Embryonic facial prominence (tissue), 1 donor: Measurements from ENCODE around the gene TMEM178B.

ENCODE experiments used
- DNase-seq: peaks from one replicate; pipeline ENCODE4 v3.0.0-alpha.2; 2016; ENCODE audit errors: extremely low spot score

The TMEM178B gene

DNA sequence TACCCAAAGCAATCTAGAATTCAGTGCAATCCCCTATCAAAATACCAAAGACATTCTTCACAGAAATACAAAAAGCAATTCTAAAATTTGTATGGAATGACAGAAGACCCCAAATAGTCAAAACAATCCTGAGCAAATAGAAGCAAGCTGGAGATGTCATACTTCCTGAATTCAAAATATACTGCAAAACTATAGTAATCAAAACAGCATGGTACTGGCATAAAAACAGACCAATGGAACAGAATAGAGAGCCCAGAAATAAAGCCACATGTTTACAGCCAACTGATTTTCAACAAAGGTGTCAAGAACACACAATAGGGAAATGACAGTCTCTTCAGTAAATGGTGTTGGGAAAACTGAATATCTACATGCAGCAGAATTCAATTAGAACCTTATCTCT lies 353.3 kb downstream of the TMEM178B start:
- DNase-seq, result no peak

DNA sequence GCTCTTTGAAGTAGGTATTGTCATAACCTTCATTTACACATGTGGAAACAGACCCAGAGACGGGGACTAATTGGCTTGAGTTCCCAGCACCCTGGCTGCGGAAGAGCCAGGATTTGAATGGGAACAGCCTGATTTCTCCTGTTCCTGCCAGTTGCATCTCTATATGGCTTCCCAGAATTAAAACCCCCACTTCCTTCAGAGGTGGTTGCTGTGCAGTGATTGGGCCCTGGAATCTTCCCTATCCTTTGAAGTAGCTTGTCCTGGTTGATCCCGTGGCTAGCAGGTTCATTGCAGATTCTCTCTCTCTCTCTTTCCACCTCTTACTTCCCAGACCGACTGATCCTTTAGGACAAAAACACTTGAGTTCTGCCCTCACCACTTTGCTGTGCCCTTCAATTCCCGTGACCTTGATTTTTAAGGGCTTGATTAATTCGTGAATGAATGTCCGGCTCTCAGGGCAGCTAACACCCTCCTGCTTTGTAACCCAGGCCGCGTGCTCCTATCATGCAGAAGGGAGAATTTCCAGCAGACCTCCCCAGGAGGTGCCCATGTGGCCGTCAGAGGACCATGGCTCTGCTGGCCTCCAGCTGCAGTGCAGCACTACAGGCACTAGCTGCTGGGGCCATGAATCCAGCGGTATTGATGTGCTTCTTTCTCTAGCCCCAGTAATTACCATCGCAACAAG lies 356.7 kb downstream of the TMEM178B start:
- DNase-seq, result no peak

DNA sequence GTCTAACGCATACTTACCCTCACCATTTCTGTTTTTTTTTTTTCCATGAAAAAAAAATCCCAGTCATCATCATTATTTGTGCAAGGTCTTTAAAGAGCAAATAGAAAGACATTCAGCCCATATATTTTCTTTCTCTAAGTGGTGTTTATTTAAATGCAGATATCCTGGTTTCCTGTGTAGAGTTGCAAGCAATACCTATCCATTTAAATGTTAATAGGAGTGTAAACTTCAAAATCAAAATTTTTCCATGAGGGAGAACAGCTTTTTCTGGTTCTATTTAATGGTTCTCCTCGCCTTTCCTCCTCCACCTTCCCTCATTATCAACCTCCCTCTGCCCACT lies 357.2 kb downstream of the TMEM178B start:
- no peak for DNase-seq

DNA sequence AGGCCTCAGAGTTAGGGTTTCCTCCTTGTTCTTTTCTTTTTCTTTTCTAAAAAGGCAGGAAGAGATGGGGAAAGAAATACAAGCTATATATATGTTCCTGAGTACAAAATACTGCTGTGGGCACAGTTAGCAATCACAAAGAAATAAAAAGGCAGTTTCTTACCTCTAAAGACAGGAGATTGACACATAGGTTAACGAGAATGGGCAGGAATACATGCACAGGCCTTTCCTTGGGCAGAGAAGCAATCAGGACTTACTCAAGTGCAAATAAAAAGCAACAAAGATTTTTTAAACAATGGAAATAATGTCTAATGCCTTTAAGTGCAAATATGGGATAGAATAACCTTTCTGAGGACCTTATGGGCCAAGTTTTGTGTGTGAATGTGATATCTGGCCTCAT lies 357.8 kb downstream of the TMEM178B start:
- no peak for DNase-seq

DNA sequence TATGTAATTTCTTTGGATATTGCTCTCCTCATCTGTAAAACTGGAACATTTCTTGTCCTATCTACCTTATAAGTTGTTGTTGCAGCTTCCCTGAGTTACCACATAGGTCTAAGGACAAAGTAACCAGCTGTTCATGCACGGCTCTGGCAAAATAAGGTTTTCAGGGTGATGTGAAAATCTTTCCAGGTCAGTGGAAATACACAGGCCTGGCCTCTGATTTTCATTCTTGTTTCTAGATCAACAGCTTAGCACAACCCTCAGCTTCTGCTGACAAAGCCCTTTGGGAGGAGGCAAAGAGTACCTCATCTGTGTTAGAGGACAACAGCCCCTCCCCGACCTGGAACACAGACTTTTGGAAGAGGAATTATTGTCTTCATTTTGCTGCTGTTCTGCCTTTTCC lies 359.8 kb downstream of the TMEM178B start:
- no peak for DNase-seq

DNA sequence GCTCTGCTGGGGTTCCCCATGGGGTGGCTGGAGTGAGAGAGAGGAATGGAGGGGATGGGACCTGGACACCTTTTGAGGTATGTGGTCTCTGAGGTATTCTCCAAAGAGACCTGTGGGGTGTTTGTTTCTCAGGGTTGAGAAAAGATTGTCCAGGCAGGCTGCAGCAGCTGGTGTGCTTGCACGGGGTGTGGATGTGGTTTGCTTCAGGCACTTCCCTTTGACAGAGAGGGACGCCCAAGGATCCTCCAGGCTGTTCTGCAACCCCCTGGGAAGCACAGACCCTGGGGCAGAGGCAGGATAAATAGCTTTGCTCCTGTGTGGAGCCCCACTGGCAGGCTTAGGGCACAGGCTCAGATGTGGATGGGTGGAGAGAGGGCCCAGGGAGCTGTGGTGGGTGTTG lies 362.3 kb downstream of the TMEM178B start:
- no peak for DNase-seq

DNA sequence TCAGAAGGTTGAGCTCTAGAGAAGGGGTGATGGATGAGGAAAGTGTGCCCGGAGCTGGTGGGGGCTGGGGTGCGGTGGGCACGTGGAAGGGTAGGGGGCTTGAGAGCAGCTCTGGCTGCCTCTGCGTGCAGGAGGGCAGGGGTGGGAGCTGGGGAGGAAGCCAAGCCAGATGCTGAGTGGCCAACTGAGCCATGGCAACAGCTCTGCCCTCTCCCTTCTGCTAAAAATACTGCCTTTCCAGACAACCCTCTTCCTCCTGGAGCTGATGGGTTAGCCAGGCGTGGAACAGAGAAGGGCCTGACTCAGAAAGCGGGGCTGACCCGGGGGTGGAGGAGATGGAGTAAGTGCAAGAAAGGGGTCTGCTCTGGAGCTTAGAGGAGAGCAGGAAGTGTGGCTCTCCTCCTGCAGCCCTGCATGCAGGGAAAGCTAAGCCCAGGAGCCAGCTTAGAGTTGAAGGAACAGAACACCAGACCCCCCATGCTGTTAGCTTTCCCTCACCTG lies 362.8 kb downstream of the TMEM178B start:
- no peak for DNase-seq

DNA sequence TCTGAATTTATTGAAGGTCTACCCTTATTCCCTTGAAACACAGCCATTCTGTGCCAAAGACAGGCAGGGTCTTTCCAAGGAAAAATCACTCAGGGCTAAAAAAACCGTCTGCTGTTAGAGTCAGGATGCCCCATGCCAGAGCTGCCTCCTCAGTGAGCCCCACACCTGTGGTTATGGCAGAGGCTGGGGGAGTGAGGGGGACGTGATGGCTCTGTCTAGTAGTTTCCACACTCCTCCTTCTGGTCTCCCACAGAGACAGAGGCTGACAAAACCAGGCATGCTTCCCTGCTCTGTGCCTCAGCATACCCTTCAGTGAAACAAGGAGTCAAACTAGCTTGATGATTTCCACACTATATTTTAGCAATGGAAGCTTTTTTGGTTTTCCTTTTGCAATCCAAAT lies 365.3 kb downstream of the TMEM178B start:
- no peak for DNase-seq

DNA sequence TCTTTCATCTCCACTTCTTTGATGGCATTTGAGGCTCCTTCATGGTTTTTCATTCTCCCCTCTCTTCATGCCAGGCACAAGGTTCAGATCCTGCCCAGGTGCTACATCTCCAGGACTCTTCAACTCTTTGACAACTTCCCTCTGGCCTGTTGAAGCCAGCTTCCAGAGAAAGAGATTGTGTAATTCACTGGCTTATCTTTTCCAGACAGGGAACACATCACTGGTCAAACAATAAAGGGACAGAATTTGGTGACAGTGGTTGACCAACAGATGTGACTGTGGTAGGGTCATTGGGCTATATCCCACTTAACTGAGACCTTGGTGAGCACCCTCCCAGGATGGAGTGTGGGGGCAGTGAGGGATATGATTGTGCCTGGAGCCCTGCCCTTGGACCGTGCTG lies 365.9 kb downstream of the TMEM178B start:
- no peak for DNase-seq

DNA sequence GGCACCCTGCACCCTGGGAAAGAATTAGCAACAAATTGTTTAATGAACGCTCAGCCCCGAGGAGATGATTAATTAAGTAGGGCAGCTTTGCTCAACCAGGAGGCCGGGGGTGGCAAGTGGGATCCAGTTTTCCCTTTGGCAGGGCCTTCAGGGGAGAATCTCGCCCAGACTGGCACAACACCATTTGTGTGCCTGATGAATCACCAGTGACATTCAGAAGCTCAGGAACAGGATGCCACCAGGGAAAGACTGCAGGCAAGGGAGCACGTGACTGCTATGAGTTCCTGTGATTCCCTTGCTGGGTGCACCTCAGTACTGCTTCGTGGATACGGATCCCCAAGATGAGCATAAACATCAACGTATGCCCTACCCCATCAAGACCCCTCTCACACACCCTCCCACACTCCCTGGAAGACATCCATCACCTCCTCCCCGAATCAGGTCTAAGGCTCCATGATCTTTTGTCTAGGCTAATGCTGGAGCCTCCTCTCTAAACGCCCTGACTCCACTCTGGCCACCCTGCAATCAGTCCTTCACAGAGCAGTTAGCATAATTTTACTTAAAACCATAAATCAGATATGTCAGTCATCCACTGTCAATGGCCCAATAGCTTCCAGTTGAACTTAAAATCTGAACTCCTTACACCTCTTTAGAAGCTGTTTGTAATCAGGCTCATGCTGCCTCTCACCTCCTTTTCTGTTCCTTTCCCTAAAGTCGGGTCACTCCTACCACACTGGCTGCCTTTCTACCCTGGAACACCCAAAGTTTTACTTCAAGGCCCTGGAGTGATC lies 368.2 kb downstream of the TMEM178B start:
- DNase-seq, result no peak

DNA sequence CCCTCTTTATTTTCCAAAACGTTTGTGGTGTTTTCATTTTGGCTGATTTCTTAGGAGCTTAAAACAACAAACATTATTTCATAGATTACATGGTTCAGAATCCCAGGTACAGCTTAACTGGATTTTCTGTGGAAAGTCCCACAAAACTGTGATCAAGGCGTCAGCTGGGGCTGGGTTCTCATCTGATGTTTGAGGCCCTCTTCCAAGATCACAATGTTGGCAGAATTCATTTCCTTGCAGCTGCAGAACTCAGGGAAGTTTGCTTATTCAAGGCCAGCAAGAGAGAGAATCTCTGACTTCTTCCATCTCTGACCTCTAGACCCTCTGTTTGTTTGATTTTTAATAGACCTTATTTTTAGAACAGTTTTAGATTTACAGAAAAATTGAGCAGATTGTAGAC lies 368.9 kb downstream of the TMEM178B start:
- DNase-seq, result no peak

DNA sequence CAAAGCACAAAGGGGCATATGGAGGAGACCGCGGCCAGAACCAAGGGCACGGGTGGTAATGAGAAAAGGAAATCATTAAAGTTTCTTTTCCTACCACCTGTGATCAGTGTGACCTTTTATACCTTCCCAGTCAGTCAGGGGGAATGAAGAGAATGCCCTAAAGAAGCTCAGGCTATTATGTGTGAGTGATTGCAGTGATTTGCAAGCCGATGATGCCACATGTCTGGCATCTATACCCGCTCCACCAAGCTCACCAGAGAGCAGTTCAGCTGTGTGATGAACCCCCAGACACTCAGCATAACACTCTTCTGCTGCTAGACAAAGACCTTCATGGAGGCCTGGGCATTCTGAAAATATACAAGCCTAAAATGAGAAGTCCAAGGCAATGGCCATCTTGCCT lies 371.1 kb downstream of the TMEM178B start:
- no peak for DNase-seq

DNA sequence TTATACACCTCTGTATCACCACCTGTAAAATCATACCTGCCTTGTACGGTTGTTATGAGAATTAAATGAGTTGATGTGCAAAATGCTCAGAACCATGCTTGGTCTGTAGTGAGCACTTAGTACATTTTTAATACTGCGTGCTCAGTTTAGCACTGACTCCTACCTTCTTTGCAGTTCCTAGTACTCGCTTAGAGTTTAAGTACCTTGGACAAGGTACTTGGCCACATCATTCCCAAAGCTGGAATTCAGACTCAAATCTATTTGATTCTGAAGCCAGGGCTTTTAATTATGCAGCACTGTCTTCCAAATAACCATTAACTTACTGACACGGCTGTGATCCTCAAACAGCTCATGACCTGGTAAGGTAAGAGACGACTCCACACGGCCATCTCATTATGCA lies 377.4 kb downstream of the TMEM178B start:
- no peak for DNase-seq

DNA sequence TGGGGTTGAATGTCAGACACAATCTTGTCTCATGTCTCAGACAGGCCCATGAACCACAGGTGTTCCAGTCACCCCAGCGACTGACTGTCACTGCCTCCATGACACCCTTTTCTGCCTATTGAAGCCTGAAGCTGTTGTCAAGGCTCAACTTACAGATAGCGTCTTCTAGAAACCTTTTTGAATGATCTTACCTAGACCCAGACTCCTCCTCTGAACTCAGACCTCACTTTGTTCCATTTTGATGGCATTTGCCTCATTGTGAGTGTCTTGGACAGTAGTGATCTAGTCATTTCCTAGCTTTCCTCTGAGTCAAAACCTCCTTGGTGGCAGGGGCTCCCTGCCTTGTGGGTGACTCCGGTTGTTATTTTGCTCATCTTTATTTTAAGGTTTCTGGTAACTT lies 379.0 kb downstream of the TMEM178B start:
- DNase-seq, result no peak

DNA sequence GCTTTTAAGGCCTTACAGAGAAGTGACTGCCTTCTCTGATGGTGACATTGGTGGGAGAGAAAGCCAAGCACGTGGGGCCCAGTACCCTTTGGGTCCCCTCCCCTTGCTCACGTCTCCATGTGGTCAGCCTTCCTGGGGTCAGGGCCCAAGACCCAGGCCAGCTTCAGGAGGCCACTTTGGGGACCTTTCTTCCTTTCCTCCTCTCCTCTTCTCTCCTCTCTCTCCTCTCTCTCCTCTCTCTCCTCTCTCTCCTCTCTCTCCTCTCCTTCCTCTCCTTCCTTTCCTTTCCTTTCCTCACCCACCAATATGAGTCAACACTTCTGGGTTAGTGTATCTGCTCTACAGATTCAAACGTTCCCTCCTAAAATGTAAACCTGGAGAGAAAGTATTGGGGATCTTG lies 380.5 kb downstream of the TMEM178B start:
- no peak for DNase-seq

DNA sequence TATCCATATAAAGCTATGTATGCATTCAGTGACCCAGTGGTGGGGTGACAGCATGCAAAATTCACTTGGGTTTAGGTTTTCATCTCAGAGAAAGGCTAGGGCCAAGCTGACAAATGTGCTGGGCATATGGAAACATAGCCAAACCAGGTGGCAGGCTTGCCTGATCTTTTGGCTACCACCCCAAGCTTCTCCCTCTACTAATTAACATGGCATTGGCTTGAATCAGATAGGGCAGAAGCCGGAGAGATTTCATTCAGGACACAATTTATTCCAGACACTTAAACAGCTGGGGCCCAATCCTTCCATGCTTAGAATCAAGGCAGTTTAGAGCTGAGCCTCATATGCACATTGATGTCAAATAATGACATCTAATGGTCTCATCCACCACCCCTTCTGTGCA lies 381.9 kb downstream of the TMEM178B start:
- DNase-seq, result no peak

DNA sequence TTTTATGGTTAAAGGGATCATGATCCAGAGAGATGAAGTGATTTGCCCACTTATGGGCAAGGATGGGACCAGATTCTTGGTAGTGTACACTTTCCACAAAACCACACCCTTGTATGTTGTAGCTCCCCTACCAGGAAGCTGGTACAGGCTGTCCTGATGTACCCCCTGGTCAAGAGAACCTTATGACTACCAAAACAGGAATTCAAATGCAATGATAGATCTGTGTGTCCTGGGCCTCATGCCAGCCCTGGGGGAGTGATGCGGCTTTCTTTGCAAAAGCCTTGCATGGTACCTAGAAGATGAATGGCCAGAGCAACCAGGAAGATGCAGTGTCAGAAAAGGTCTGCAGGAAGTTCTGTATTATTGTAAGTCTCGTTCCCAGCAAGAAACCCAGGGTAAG lies 382.4 kb downstream of the TMEM178B start:
- DNase-seq, result no peak

DNA sequence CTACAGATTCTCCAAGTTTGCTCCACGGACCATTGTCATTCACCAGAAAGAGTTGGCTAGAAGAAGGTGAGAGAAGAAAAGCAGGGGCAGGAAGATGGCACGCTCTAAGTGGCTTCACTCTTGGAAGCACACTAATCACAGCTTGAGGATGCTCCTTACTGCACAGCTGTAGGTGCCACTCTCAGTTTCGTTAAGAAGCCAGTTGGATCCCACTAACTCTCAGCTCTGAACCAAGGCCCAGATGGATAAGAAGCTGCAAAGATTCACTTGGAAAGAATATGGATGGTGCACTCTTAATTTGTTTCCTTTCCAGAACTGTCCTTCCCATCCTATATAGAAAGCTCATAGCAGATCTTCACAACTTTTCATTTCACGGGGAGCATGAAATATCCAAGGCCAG lies 382.8 kb downstream of the TMEM178B start:
- DNase-seq, result no peak

DNA sequence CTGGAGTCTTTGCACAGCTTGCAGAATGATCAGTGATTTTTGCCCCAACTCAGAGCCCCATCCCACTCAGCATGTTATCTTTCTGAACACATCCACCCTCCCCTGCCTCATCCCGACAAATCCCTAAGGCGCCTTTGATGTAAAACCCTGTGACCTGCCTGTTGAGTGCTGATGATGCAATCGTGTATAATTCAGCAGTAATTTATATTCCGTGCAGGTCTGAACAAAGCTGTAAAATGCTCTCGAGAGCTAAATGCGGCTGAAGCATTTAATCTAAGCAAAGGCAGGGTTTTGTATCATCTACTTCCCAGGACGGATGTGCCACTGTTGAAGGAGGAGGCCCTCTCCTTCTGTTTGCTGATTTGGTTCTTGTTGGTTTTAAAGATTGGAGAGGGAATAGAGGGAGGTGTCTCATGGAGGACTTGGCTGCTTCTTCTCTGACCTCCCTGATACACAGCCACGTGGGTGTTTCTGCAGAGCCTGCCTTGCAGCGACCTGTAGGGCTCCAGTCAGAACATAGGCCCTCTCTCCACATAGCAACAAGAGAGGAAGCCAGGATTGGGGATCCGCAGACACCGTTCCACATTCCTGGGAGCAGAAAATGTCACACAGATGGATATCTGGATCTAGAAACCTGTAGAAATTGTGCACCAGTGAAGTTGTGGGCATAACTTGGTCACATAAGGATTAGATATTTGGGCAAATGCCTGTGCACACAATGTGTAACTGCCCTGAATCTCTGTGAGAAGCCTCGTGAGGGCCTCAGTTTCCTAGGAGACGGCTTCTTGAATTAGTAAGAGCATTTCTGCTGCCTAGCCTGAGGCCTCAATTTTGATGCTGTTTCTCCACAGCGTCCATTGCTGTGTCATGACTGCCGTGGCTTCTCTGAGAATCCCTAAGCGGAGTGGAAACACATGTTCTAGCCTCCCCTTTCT lies 387.2 kb downstream of the TMEM178B start:
- no peak for DNase-seq

DNA sequence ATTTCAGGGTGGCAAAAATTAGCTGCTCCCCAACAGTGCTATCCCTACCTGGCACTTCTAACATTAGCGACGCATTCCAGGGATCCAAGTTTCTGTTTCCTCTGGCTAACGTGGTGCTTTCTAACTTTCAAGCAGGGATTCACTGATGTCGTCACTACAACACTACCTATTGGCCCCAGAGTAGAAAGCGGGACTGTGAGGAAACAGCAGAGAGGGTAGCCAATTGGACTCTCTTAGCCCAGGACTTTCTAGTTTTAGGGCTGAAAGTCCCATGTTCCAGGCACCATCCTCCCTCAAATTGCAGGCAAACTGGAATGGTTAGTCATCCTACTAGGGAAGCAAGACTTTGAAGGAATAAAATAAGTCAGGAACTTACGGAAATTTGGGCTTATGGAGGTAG lies 388.1 kb downstream of the TMEM178B start:
- DNase-seq, result no peak

DNA sequence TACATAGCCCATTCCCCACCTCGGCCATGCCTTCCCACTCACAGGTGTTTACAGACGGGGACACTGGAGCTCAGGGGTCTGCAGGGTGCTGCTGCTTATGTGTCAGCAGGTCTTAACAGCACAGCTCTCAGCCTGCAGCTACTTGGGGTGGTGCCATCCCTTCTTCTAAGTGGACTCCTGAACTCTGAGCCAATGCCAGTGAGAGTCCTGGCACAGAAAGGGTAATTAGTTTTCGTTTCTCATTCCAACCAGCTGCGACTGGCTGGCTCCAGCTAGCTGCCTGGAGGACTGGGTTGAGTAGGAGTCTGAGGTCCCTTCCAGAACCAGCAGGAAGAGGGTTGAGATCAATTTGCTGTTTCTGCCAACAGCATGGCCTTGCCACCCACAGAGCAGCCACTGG lies 389.1 kb downstream of the TMEM178B start:
- no peak for DNase-seq

DNA sequence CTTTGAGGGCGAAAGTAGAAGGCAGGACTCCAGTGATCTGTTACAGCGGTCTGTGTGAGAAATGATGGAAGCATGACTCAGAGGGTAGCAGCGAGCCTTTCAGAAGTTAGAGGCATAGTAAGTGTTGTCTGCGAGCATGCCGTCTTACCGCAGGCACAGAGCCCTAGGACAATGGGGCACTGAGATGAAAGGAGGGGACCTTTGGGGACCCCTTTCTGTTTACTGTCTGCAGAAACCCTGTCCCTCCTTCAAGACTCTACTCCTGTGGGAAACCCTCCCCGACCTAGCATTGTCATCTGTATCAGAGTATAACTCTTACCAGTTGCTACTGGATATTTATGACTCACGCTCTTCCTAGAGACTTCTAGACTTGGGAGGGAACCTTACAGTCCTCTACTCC lies 390.1 kb downstream of the TMEM178B start:
- no peak for DNase-seq
